GM18520 (cell line): Measurements from ENCODE around the gene TP53TG3C.
"Not testable (repeated sequence)": the region's sequence is repeated elsewhere in the genome, so short reads cannot be mapped to it uniquely, and the experiment has no call there.

Experiments used
- ATAC-seq: cut with Tn5 transposase; IDR thresholded peaks from one replicate; pipeline ENCODE4 v1.9.1; 2021; ENCODE audit not compliant: unreplicated experiment

TP53TG3C gene

GRCh38 chr16:33193926-33194325, at the start of gene TP53TG3C:
Gene TP53TG3C, plus strand, starts transcription at chr16:33194226. Its CDS starts 68 bp downstream, at chr16:33194294.
- ATAC-seq, result not testable (repeated sequence)
